ENCODE data around the gene TTC7B.

DNA sequence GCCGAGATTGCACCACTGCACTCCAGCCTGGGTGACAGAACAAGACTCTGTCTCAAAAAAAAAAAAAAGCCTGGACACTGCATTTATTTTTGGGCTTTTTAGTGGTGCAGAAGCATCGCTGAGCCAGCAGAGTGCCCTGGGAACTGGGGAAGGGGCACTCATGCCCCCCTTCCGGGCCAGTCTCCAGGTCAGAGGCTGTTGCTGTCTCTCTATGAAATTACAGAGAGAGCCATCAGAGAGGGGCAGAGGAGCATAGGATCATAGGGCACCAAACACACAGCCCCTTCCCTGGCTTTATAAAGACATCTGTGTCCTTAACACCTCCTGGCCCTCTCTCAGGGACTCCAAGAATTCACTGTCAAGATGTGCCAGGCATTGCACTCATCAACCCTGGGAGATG is 223.6 kb downstream of the TTC7B start:
- TF ChIP-seq, protein P1, sequence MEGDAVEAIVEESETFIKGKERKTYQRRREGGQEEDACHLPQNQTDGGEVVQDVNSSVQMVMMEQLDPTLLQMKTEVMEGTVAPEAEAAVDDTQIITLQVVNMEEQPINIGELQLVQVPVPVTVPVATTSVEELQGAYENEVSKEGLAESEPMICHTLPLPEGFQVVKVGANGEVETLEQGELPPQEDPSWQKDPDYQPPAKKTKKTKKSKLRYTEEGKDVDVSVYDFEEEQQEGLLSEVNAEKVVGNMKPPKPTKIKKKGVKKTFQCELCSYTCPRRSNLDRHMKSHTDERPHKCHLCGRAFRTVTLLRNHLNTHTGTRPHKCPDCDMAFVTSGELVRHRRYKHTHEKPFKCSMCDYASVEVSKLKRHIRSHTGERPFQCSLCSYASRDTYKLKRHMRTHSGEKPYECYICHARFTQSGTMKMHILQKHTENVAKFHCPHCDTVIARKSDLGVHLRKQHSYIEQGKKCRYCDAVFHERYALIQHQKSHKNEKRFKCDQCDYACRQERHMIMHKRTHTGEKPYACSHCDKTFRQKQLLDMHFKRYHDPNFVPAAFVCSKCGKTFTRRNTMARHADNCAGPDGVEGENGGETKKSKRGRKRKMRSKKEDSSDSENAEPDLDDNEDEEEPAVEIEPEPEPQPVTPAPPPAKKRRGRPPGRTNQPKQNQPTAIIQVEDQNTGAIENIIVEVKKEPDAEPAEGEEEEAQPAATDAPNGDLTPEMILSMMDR (conservative IDR thresholded peaks at IDR 0.05 in 1 of 2, IDR thresholded peaks at IDR 0.05 in 1 of 2; ENCODE audit: low read depth in 1 of 2, low read length in 2 of 2) = no peak
- no peak for TF ChIP-seq EZH2 (IDR thresholded peaks at IDR 0.05; ENCODE audit: low read length, missing control alignments)

Measured in fibroblast of lung (primary cell).